Esophagus muscularis mucosa (tissue), 4 donors: ENCODE measurements around the gene ALPK3. TPM values are rescaled to one million over a fixed set of nuclear protein-coding genes. Genes with fewer than 3 reads are reported as not detected.

Experiments
- DNase-seq: peaks from one replicate; pipeline ENCODE4 v3.0.0-alpha.2; 2017; ENCODE audit errors: extremely low spot score
- H3K27ac ChIP-seq, 4 donors: fragments of 200-600 bp; sonication (generic); replicated peaks in 1 of 4; 1 replicate in 3 of 4; 2 replicates in 1 of 4; pipeline ENCODE4 v1.5.1; 2016 to 2019; ENCODE audit warnings: mild to moderate bottlenecking in 1 of 4
- H3K27me3 ChIP-seq, 4 donors: fragments of 200-600 bp; sonication (generic); one replicate each; pipeline versions ENCODE4 v1.5.1 to v1.6.0; 2016 to 2019
- H3K36me3 ChIP-seq, 4 donors: fragments of 200-600 bp; sonication (generic); one replicate each; pipeline ENCODE4 v1.5.1; 2016 to 2019
- H3K4me1 ChIP-seq, 4 donors: fragments of 200-600 bp; sonication (generic); one replicate each; pipeline ENCODE4 v1.5.1; 2016 to 2019
- H3K4me3 ChIP-seq, 4 donors: fragments of 200-600 bp; sonication (generic); 1 replicate in 2 of 4; 2 replicates in 2 of 4; pipeline ENCODE4 v1.5.1; 2016 to 2019; ENCODE audit warnings: mild to moderate bottlenecking in 4 of 4, moderate library complexity in 1 of 4
- H3K9me3 ChIP-seq, 4 donors: fragments of 200-600 bp; sonication (generic); 1 replicate in 3 of 4; 2 replicates in 1 of 4; pipeline ENCODE4 v1.5.1; 2016 to 2019
- EP300 ChIP-seq: sonication (generic); formaldehyde crosslinking; IDR thresholded peaks from one replicate; pipeline ENCODE4 v1.6.1; 2017; ENCODE audit warnings: antibody characterized with exemption
- POLR2A ChIP-seq: fragments of 450-650 bp; IDR thresholded peaks from one replicate; pipeline ENCODE4 v1.6.1; 2017; ENCODE audit warnings: antibody characterized with exemption, moderate library complexity, mild to moderate bottlenecking, low read depth
- POLR2AphosphoS5 ChIP-seq, 2 donors: sonication (generic); formaldehyde crosslinking; IDR thresholded peaks; one replicate each; pipeline ENCODE4 v1.6.1; 2017; ENCODE audit warnings: antibody characterized with exemption in 2 of 2
- WGBS: methylation state at CpG from one replicate; pipeline ENCODE4 v1.1.5; 2018; 5-methylcytosine and 5-hydroxymethylcytosine counted together
- intact Hi-C: fragments of 100-400 bp; cut with DNase I; formaldehyde crosslinking; loops from one replicate; pipeline ENCODE4 v1.15.1; 2023
- total RNA-seq, 4 donors: library from RNA; depleted of rRNA; stranded (reverse); fragments of >200 nt; gene quantifications; one replicate each; pipeline versions ENCODE4 v1.1.0 to v1.2.1, GENCODE V29; 2016
- TF ChIP-seq, protein P1 (sequence below), 3 experiments: fragments of 200-600 bp in 2 of 3; fragments of 450-650 bp in 1 of 3; sonication (generic) in 2 of 3; IDR thresholded peaks; one replicate each; pipeline ENCODE4 v1.5.1; 2017 to 2019; ENCODE audit warnings: antibody characterized with exemption in 3 of 3, mild to moderate bottlenecking in 2 of 3, moderate library complexity in 1 of 3

ALPK3 gene
- total RNA-seq, 4 donors from 2014 or later, result 9.1 to 21.5 (median 16.2) TPM

DNA sequence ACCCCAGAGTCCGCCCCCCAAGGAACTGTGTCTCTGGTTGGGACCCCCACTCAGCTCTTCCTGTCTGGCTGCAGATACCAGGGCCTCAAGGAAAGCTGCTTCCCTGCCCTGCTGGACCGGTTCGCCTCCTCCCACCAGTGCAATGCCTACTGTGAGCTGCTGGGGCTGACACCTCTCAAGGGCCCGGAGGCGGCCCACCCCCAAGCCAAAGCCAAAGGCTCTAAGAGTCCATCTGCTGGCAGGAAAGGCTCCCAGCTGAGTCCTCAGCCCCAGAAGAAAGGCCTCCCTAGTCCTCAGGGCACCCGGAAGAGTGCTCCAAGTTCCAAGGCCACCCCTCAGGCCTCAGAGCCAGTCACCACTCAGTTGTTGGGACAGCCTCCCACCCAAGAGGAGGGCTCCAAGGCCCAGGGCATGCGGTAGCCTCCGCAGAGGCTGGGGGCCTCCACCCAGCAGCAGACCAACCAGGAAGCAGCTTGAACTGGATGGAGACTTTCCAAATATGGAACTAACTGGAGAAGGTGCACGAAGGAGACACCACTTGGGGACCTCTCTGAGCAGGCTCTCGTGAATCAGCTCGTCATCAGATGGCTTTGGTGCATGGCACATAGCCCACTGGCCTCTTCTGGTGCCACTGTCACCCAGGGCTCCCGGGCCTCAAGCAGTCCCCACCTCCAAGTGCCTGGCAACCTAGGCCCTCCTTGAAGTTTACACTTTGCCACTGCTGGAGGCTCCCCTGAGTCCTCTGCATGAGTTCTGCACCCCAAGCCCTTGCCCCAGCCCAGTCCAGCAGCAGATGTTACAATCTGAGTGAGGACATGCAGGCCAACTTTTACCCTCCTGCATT, 51.1 kb downstream of the ALPK3 start:
- H3K4me3 ChIP-seq, result no peak overlapping the region
- no peak for DNase-seq
- WGBS, result 83% methylated on average over 2 of the region's 12 CpGs
- H3K9me3 ChIP-seq, result no peaks in the 10 kb centered on the region
- TF ChIP-seq EP300 (no peak), POLR2AphosphoS5 (IDR thresholded peaks at IDR 0.05) (no peak), POLR2A (no peak)
- TF ChIP-seq, protein P1, sequence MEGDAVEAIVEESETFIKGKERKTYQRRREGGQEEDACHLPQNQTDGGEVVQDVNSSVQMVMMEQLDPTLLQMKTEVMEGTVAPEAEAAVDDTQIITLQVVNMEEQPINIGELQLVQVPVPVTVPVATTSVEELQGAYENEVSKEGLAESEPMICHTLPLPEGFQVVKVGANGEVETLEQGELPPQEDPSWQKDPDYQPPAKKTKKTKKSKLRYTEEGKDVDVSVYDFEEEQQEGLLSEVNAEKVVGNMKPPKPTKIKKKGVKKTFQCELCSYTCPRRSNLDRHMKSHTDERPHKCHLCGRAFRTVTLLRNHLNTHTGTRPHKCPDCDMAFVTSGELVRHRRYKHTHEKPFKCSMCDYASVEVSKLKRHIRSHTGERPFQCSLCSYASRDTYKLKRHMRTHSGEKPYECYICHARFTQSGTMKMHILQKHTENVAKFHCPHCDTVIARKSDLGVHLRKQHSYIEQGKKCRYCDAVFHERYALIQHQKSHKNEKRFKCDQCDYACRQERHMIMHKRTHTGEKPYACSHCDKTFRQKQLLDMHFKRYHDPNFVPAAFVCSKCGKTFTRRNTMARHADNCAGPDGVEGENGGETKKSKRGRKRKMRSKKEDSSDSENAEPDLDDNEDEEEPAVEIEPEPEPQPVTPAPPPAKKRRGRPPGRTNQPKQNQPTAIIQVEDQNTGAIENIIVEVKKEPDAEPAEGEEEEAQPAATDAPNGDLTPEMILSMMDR (IDR thresholded peaks at IDR 0.05), result no peak
- peaks cover 12 to 14% (median 13%) of the 10 kb centered on the region in 4 donors for H3K4me1 ChIP-seq
- intact Hi-C loops, result no loop called here
- H3K27me3 ChIP-seq, result no peaks in the 10 kb centered on the region
- H3K36me3 ChIP-seq, result peaks cover 12 to 61% (median 42%) of the 10 kb centered on the region in 4 donors
- H3K27ac ChIP-seq, result no peak overlapping the region

DNA sequence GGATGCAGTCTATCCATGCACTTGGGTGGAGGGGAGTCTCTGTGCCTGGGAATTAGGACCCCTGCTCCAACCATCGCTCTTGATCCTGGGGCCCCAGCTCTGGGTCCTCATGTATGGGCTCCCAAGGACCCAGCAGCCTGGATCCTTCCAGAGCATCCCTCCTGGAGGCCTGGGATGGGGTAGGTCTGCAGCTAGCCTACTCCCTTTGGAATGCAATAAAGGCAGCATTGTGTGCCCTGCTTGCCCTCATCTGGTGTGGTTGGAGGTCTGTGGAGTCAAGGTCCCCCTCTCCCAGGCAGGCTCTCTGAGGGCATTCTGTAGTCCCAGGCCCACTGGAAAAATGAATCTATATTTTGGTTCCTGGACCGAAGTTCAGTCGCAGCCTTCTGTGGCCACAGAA, 52.4 kb downstream of the ALPK3 start:
- no peak for DNase-seq
- 100% methylated on average over 3 of the region's 3 CpGs for WGBS
- intact Hi-C loops, result no loop called here
- Histone ChIP-seq H3K4me1 (peaks cover 0 to 2% (median under 1%) of the 10 kb centered on the region in 4 donors), H3K4me3 (no peak overlapping the region), H3K9me3 (no peaks in the 10 kb centered on the region), H3K27ac (no peak overlapping the region), H3K36me3 (peaks cover 12 to 48% (median 30%) of the 10 kb centered on the region in 4 donors), H3K27me3 (no peaks in the 10 kb centered on the region)
- TF ChIP-seq POLR2AphosphoS5 (IDR thresholded peaks at IDR 0.05), result no peak
- TF ChIP-seq, protein P1 (IDR thresholded peaks at IDR 0.05), result no peak
- no peak for TF ChIP-seq POLR2A
- TF ChIP-seq EP300, result no peak

DNA sequence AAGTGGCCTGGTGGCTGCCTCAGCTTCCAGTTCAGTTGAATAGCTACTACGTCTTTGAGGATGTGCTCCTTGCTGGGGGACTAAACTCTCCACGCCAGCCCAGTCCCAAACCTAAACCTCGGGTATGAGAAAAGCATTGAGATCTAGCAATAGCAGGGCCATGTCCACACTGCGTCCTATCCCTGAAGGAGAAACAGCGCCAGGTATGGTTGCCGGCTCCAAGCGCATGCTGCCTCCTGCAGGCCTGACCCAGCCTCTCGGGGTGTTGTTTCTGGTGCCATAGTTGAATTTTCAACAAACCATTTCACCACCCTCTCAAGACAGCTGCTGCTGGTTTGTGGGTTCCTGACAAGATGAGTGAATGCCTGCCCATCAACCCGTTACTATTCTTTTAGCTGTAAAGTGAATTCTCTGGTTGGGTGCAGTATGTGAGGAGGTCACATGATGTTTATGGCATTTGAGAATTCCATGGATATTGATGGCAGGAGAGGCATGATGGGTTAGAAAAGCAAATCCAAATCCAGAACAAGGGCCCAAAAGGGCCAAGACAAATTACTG, 54.4 kb downstream of the ALPK3 start:
- 93% methylated on average over 7 of the region's 9 CpGs for WGBS
- Histone ChIP-seq H3K4me1 (no peaks in the 10 kb centered on the region), H3K36me3 (peaks cover 12 to 33% (median 28%) of the 10 kb centered on the region in 4 donors), H3K4me3 (no peak overlapping the region), H3K27ac (no peak overlapping the region), H3K9me3 (no peaks in the 10 kb centered on the region), H3K27me3 (no peaks in the 10 kb centered on the region)
- DNase-seq, result no peak
- TF ChIP-seq POLR2A, result no peak
- TF ChIP-seq, protein P1 (IDR thresholded peaks at IDR 0.05), result peak in 2 of 3 experiments; percentile 12 to 21
- intact Hi-C loops, result no loop called here

DNA sequence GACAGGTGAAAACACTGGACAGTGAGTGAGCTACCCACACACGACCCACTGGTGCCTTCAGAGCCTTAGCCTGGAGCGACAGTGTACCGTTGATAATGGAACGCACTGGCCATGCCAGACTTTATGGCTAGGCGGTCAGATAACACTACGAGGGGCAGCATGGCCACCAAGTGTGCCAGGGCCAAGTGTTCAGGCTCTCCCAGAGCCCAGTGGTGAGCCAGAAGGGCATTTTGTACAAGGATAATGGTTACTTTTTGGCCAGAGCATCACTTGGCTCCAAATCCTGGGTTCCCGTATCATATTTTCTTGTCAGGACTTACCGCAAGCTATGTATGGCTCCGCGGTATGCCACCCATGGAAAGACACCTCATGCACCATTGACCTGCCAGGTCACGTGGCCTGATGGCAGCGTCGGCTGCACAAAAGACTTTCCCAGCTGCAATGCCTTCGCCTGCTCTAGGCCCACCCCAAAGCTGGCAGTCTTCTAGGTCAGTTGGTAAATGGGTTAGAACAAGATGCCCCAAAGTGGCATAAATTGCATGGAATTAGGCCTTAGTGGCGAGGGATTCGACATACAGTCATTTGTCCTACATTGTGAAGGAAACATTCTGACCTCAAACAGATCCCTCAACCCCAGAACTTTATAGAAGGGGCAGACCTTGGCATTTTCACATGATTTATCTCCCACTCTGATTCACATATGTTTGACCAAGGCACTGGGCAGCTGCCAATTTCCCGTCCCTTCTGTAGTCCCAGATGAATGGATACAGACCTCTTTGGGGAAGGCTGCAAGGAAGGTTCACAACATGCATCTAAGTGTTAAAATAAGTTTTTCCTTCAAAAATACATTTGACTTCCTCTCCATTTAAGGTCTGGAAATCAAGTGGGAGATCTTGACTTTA, 55.1 kb downstream of the ALPK3 start:
- no peak overlapping the region for H3K4me3 ChIP-seq
- TF ChIP-seq, protein P1 (IDR thresholded peaks at IDR 0.05), result no peak
- no peak for TF ChIP-seq POLR2A
- TF ChIP-seq POLR2AphosphoS5 (IDR thresholded peaks at IDR 0.05), result no peak
- no peak for TF ChIP-seq EP300
- intact Hi-C loops, result no loop called here
- no peaks in the 10 kb centered on the region for H3K27me3 ChIP-seq
- no peaks in the 10 kb centered on the region for H3K9me3 ChIP-seq
- no peaks in the 10 kb centered on the region for H3K4me1 ChIP-seq
- peaks cover 12 to 29% (median 22%) of the 10 kb centered on the region in 4 donors for H3K36me3 ChIP-seq
- 90% methylated on average over 15 of the region's 17 CpGs for WGBS
- no peak overlapping the region for H3K27ac ChIP-seq
- no peak for DNase-seq
